PFSK-1 (cell line): Measurements from ENCODE around the gene ABCA8.

Source experiments
- FOXP2 ChIP-seq: optimal IDR thresholded peaks from 2 replicates; pipeline ENCODE3; 2011; ENCODE audit warnings: borderline replicate concordance, control low read depth, inconsistent platforms; ENCODE audit not compliant: insufficient read depth; ENCODE audit errors: extremely low read length, extremely low read depth
- POLR2AphosphoS5 ChIP-seq: IDR thresholded peaks from 2 replicates; pipeline ENCODE4 v1.6.1; 2012; ENCODE audit warnings: low read depth, mild to moderate bottlenecking, control low read depth, low read length, moderate library complexity
- REST ChIP-seq, 2 experiments: IDR thresholded peaks; 2 replicates each; pipeline versions ENCODE4 v1.6.1 to v1.8.0; 2011 to 2012; ENCODE audit warnings: low read depth in 2 of 2, low read length in 2 of 2, control low read depth in 1 of 2, inconsistent platforms in 1 of 2, mild to moderate bottlenecking in 1 of 2, moderate library complexity in 1 of 2; ENCODE audit not compliant: insufficient read depth in 1 of 2
- SIN3A ChIP-seq: IDR thresholded peaks from 2 replicates; pipeline ENCODE4 v1.6.1; 2012; ENCODE audit warnings: mild to moderate bottlenecking, low read length, moderate library complexity, borderline replicate concordance; ENCODE audit not compliant: insufficient read depth
- TAF1 ChIP-seq: IDR thresholded peaks from 2 replicates; pipeline ENCODE4 v1.6.1; 2012; ENCODE audit warnings: low read length, control low read depth, borderline replicate concordance; ENCODE audit not compliant: insufficient read depth

Gene ABCA8

GRCh38 chr17:68954146-68954896 lies 871 bp downstream of the ABCA8 start:
- no peak for TF ChIP-seq REST (IDR thresholded peaks at IDR 0.05; ENCODE audit: insufficient read depth in 1 of 2, low read depth in 2 of 2, low read length in 2 of 2)
- no peak for TF ChIP-seq TAF1
- TF ChIP-seq POLR2AphosphoS5, result no peak
- TF ChIP-seq SIN3A, result no peak
- TF ChIP-seq FOXP2, result no peak

DNA sequence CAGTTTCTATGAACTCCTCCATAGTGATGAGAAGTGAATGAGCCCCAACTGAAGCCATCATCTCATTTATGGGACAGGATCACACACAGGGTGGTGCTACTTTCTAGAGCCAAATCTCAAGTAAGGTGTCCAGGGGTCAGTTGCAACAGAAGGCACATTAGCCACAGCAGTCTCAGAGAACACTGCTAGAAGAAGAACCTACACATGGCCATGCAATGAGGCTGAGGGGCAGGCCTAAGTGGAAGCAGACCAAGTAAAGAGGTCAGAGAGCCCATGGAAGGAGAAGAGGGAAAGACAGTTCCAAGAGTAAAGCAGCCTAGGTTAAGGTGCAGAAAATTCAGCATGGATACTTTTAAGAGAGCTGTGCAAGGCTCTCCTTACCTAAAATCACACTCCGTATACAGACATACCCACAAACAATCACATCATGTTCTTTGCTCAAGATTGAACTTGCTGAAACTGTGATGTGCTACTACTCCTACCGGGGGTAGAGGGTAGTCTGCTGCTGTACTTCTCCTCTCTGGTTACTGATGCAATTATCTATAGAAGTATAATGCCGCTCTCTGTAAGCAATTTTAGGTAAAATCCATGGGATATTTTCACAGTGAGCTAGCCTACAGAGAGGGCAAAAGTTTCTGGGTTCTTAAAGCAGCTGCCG lies 1.7 kb downstream of the ABCA8 start:
- TF ChIP-seq FOXP2 (no peak), POLR2AphosphoS5 (no peak), SIN3A (no peak), TAF1 (no peak), REST (IDR thresholded peaks at IDR 0.05; ENCODE audit: insufficient read depth in 1 of 2, low read depth in 2 of 2, low read length in 2 of 2) (no peak)

DNA sequence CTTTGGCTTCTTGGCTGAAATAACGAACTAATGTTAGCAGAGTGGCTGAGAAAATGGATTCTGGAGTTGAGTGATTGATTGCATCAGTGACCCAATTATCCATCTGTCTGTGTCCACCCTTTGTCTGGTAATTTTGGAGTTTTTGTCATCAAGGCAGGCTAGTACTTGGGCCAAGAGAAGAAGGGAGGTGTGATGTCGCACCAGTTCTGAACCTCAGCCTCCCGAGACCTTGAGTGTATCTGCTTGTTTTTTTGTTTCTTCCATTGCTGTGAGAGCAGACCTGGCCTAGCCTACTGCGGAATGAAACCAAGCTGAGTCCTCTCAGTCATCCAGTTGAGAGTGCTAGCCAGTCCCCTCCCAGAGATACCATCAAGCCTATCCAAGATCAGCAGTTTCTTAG lies 4.5 kb downstream of the ABCA8 start:
- TF ChIP-seq FOXP2 (no peak), TAF1 (no peak), REST (IDR thresholded peaks at IDR 0.05; ENCODE audit: insufficient read depth in 1 of 2, low read depth in 2 of 2, low read length in 2 of 2) (no peak), SIN3A (no peak)

- TF ChIP-seq POLR2AphosphoS5 (no peak), SIN3A (no peak), REST (IDR thresholded peaks at IDR 0.05; ENCODE audit: insufficient read depth in 1 of 2, low read depth in 2 of 2, low read length in 2 of 2) (no peak), FOXP2 (no peak), TAF1 (no peak)
Observed at GRCh38 chr17:68944435-68945035, 10.7 kb downstream of the ABCA8 start.
